Measurements from ENCODE around the gene NANOGP8.

- TF ChIP-seq NFIC (IDR thresholded peaks at IDR 0.05) (no peak), EGR1 (IDR thresholded peaks at IDR 0.05) (no peak), YY1 (IDR thresholded peaks at IDR 0.05; ENCODE audit: low read depth) (no peak)
- TF ChIP-seq, protein P1, sequence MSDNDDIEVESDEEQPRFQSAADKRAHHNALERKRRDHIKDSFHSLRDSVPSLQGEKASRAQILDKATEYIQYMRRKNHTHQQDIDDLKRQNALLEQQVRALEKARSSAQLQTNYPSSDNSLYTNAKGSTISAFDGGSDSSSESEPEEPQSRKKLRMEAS (IDR thresholded peaks at IDR 0.05): no peak
Observed at GRCh38 chr15:35055416-35056105, 29.5 kb downstream of the NANOGP8 start.

Data from Ishikawa (cell line).